ENCODE measurements around the gene RTL10.
"Not testable (repeated sequence)": the region's sequence is repeated elsewhere in the genome, so short reads cannot be mapped to it uniquely, and the experiment has no call there.

Gene RTL10

DNA sequence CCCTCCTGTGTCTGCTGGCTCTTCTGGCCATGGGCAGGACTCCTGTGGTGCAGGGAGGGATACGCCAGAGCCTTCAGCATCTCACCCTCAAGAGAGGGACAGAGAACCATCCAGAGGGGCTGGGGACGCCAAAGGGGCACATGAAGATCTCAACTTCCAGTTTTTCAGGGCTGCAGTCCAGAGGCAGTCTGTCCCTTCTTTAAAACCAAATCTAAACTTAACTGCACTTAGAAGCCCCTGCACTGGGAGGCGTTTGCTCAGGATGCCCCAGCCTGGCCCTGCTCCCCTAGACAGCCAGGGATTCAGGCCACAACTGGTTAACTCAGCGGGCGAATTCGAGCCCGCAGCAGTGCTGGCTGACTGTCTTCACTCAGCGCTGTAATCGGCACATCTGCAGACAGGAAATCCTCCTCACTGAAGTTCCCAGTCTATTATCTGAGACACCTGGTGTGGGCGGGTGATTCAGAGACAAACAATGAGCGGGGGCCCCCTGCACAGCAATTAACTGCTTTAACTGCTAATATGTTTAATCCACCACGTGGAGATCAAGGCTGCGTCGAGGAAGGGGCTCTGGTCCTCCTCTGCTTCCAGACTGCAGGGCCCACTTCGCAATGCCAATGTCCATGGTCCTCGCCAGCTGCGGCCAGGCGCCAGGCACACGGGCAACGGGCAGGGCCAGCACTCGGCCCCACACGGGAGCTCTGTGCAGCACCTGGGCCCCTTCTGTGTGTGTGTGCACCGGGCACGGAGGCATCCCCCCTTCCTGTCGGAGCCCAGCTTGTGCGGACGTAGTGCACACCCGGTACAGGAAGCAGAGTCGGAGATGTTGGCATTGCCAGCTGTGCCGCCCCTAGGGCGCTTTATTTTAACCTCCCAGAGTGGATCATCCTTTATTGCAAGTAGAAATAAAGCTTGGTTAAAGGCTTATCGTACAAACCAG lies 36.9 kb upstream of the RTL10 start:
- in situ Hi-C loops (cut with HindIII; ENCODE audit: low pct_ligation_motif_present, low pct_unique_long_range_greater_than_20kb, low sequenced_read_pairs) = no loop called here
- DNase-seq = peak; percentile 47

DNA sequence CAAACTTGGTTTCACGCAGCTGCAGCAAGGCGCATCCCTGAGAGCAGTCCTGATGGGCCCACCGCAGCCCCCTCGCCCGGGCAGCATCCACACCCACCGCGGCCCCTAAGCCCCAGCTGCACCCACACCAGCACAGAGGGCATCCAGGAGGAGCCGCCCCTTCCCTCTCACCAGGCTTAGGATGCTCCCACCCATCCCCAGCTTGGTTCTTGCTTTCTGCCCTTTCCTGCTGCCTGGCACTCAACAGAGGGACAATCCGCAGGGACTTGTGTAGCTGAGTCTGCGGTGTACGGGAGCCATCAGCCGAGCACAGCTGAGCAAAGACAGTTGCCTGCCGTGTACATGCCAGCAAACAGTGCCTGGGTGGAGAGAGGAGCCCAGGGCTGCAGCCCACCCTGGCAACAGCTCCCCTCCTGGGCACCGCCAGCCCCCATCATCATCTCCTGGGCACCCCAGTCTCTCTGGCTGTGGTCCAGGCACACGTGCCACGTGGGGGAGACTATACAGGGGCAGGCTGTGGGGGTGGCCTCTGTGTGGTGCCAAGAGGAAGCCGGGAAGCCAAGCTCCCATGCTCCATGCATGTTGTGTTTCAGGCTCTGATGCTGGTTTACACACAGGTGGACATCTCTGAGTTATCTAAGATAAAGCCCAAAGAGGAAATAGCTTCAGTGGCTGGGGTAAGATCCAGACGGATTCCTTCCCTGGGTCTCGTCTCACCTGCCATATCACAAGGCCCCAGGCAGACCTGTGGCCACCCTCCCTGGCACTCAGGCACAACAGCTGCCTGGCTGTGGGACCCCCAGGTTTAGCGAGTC lies 36.0 kb upstream of the RTL10 start:
- in situ Hi-C loops (cut with HindIII; ENCODE audit: low pct_ligation_motif_present, low pct_unique_long_range_greater_than_20kb, low sequenced_read_pairs) = no loop called here
- DNase-seq = no peak

DNA sequence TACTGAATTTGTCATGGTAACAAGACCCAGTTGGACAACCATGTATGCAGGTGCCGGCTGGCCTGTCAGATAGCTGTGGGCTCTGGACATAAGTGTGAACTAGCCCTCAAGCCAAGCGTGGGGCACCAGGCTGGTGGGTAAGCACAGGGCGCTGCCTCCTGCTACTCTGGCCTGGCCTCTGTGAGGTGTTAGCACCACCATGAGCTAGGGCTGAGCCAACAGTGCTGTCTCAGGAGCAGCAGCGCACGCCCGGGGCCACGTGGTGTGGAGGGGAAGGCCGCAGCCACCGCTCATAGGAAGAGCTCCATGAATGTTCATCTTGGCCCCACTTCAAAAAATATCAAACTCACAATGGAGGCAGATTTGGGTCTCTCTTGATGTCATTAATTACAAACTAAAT lies 35.3 kb upstream of the RTL10 start:
- DNase-seq = no peak
- in situ Hi-C loops (cut with HindIII; ENCODE audit: low pct_ligation_motif_present, low pct_unique_long_range_greater_than_20kb, low sequenced_read_pairs) = no loop called here

DNA sequence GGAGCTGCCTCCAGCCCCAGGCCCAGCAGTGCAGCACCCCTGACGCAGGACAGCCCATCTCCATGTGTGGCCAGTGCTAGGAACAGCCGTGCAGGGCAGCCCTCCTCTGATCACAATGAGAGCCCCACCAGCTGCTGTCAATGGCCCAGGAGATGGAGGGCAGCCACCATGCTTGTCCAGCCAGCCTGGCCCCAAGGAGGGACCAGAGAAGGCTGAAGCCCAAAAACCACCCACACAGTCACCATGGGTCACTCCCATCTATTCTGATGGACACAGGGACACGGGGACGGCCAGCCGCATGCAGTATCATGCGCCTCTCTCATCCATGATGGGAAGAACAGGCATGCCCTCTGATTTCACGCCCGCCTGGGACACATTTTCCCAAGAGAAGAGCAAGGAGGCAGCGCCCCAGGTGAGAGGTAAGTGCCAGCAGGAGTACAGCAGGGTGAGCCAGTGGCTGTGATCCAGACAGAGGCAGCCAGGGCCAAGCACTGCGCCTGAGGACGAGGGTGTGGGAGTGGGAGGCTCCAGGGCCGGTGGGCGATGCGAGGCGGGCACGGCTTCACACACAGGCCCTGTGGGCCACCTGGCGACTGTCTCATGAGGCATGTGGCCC lies 33.6 kb upstream of the RTL10 start:
- DNase-seq = no peak
- in situ Hi-C loops (cut with HindIII; ENCODE audit: low pct_ligation_motif_present, low pct_unique_long_range_greater_than_20kb, low sequenced_read_pairs) = no loop called here

- DNase-seq = no peak
- in situ Hi-C loops (cut with HindIII; ENCODE audit: low pct_ligation_motif_present, low pct_unique_long_range_greater_than_20kb, low sequenced_read_pairs) = no loop called here
Measured at GRCh38 chr22:19887256-19887985, 32.7 kb upstream of the RTL10 start.

- in situ Hi-C loops (cut with HindIII; ENCODE audit: low pct_ligation_motif_present, low pct_unique_long_range_greater_than_20kb, low sequenced_read_pairs) = no loop called here
- no peak for DNase-seq
Measured at GRCh38 chr22:19886605-19887255, 32.1 kb upstream of the RTL10 start.

DNA sequence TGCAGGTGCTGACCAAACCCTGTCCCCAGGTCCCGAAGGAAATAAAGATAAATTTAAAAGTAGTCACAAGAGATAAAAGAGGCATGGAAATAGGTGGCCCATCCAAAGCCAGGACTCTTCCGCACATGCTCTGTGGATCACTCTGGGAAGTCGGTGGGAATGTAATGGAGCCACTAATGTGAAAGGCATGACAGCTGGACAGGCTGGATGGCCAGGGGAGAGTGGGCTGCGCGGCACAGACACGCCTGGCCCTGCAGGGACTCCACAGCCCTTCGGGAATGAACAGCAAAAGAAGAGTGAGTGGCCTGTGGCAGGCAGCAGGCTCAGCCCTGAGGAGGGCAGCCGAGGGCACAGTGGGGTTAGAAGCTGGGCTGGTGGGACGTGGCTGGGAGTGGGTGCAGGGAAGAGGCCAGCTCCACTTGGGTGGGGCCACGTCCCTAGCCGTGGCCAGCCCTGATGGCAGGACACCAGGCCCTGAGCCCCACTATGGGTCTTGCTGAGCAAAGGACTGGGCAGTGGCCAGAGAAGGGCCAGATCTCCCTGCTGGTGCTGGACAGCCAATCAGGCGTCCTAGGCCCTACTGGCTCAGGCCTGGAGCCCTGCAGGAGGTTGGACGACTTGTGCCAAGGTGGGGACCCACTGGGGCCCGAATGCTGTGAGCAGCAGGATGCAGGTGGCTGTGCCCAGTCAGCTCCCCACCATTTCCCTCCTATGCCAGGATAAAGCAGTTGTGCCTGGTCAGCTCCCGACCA lies 31.3 kb upstream of the RTL10 start:
- in situ Hi-C loops (cut with HindIII; ENCODE audit: low pct_ligation_motif_present, low pct_unique_long_range_greater_than_20kb, low sequenced_read_pairs) = no loop called here

DNA sequence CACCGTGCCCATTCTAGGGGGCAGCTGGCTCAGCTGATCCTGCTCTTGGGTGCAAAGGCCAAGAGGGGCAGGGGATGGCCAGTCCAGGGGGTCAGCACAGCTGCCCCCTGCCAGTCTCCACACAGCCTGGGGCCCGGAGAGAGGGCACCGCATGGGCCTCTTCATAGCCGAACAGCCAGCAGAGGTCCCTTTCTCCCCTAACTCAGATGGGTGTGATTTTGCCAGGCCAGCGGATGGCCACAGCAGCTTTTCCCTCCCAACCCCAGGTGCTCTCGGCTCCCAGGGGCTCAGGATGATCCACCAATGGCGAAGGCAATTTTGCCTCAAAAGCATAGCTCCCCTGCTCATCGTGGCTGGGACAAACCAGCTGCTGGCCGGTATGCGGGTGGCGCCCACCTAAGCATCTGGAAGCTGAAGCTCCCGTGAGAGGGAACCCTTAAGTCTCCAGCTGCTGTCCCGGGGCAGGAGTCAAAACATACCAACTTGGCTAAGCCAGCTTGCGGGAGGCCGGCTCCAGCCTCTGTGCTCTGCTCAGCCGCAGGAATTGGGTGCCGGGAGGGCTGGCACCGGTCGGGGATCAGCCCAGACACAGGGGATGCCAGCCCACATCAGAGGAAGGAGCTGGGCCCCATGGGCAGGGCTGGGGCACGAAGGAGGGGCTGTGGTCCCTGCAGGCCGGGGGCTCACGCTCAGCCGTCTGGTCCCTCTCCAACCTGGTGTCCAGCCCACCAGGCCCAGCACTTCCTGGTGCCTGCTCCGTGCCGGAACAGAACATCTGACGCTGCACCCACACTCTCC lies 30.5 kb upstream of the RTL10 start:
- in situ Hi-C loops (cut with HindIII; ENCODE audit: low pct_ligation_motif_present, low pct_unique_long_range_greater_than_20kb, low sequenced_read_pairs) = no loop called here
- no peak for DNase-seq

More for the DNA sequence above, 31.3 kb upstream of the RTL10 start:
- no peak for DNase-seq

GRCh38 chr22:19884161-19884953 lies 29.7 kb upstream of the RTL10 start:
- DNase-seq = no peak
- in situ Hi-C loops (cut with HindIII; ENCODE audit: low pct_ligation_motif_present, low pct_unique_long_range_greater_than_20kb, low sequenced_read_pairs) = no loop called here

- DNase-seq; in situ Hi-C loops (cut with HindIII; ENCODE audit: low pct_ligation_motif_present, low pct_unique_long_range_greater_than_20kb, low sequenced_read_pairs): not testable (repeated sequence)
Measured at GRCh38 chr22:19883446-19883845, 28.8 kb upstream of the RTL10 start.

GRCh38 chr22:19882446-19883381 lies 28.0 kb upstream of the RTL10 start:
- in situ Hi-C loops (cut with HindIII; ENCODE audit: low pct_ligation_motif_present, low pct_unique_long_range_greater_than_20kb, low sequenced_read_pairs) = no loop called here
- no peak for DNase-seq

DNA sequence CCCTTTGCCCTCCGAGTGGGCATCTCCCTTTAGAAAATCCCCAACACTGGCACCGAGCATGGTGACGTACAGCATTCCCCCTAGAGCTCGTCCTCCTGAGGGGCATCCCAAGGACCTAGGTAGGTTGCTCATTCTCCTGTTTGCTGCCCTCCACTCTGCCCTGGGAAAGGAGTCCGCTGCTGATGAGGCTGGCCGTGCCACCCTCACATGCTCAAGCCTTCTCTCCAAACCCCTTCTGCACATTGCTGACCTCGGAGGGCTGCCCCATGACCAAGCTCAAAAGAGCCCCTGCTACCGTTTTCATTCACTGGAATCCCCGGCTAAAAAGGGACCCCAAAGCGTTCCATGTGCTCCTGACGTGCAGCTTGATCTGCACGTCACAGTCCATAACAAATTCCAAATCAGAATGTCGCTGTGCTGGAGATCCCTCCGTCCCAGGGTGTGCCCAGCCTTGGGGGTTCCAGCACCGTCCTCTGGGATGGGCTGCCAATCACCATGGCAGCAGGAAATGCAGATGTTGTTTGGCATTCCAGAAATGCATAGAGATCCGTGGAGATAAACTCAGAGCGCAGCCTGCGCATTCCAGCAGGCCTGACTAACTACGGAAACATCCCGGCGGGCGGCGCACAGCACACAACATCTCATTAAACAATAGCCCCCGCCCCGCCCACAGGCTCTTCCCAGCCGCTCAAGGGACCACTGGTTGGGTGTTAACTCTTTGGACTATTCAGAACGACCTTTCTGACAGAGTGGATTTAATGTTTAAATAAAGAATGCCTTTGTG lies 26.3 kb upstream of the RTL10 start:
- DNase-seq = peak; percentile 95
- in situ Hi-C loops (cut with HindIII; ENCODE audit: low pct_ligation_motif_present, low pct_unique_long_range_greater_than_20kb, low sequenced_read_pairs) = no loop called here

DNA sequence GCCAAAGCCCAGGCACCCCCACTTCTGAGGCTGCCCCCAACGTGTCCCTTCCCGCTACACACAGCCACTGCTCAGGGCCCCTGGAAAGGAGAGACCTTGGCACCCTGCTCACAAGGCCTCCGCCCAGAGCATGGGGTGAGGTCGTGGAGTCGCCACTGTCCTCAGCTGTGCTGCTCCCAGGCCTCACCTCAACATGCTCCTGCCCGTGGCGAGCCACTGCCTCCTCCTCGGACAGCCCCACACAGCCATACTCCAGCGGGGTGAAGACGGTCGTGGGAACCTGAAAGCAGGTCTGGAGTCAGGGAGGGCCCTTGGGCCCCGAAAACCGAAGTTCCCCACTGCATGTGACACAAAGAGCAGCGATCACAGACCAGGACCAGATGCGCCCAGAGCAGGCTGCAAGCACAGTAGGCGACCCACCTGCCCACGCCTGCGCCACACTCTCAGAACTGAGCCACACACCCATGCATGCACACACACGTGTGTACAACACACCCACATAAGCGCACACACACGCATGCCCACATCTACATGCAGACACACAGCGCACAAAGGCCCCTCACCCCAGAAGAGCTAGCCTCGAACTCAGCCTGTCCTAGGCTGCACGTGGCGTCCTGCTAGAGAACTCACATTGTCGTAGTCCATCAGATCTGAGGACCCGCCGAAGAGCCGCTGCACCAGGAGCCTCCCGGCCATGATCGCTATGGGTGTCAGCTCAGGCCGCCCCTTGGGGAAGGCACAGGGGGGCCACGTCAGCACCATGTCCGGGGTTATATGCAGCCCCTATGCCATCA lies 25.5 kb upstream of the RTL10 start:
- in situ Hi-C loops (cut with HindIII; ENCODE audit: low pct_ligation_motif_present, low pct_unique_long_range_greater_than_20kb, low sequenced_read_pairs) = no loop called here
- no peak for DNase-seq

GRCh38 chr22:19879643-19879991 lies 24.9 kb upstream of the RTL10 start:
- in situ Hi-C loops (cut with HindIII; ENCODE audit: low pct_ligation_motif_present, low pct_unique_long_range_greater_than_20kb, low sequenced_read_pairs) = no loop called here
- no peak for DNase-seq
